OCI-M2 (cell line): ENCODE data around the gene ATP6V0B.

Source experiments
- DNase-seq: peaks from one replicate; lab custom pipeline; 2025; ENCODE audit not compliant: unreplicated experiment; lab: John Stamatoyannopoulos, UW

The ATP6V0B gene

GRCh38 chr1:43969416-43969745 is 5.4 kb upstream of the ATP6V0B start:
- no peak for DNase-seq

GRCh38 chr1:43969746-43970466 is 4.9 kb upstream of the ATP6V0B start, which contains the start of gene DPH2:
Gene DPH2, plus strand, starts transcription at chr1:43970010. Its CDS starts 166 bp downstream, at chr1:43970176.
- DNase-seq: peak; percentile 54

GRCh38 chr1:43970502-43970901 is 4.3 kb upstream of the ATP6V0B start:
- no peak for DNase-seq

DNA sequence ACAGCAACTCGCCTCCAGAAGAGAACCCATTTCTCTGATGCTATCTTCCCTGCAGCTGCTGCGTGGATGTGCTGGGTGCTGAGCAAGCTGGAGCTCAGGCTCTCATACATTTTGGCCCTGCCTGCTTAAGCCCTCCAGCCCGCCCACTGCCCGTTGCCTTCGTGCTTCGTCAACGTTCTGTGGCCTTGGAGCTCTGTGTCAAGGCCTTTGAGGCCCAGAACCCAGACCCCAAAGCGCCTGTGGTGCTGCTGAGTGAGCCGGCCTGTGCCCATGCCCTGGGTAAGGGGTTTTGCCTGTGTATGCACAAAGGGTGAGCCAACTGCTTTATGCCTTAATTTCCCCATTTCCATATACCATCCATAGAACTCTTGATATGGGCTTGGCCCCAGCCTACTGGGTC is 3.8 kb upstream of the ATP6V0B start:
- DNase-seq: no peak

DNA sequence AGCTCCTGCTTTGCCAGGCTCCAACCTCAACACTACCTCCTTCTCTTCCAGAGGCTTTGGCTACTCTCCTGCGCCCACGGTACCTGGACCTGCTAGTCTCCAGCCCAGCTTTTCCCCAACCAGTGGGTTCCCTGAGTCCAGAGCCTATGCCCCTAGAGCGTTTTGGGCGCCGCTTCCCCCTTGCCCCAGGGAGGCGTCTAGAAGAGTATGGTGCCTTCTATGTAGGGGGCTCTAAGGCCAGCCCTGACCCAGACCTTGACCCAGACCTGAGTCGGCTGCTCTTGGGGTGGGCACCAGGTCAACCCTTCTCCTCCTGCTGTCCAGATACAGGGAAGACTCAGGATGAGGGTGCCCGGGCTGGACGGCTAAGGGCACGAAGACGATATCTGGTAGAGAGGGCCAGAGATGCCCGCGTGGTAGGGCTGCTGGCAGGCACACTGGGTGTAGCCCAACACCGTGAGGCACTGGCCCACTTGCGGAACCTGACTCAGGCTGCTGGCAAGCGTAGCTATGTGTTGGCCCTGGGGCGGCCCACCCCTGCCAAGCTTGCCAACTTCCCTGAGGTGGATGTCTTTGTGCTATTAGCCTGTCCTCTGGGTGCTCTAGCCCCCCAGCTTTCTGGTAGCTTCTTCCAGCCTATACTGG is 3.3 kb upstream of the ATP6V0B start:
- no peak for DNase-seq

- DNase-seq: no peak
Observed at GRCh38 chr1:43973981-43974442, 748 bp upstream of the ATP6V0B start.

DNA sequence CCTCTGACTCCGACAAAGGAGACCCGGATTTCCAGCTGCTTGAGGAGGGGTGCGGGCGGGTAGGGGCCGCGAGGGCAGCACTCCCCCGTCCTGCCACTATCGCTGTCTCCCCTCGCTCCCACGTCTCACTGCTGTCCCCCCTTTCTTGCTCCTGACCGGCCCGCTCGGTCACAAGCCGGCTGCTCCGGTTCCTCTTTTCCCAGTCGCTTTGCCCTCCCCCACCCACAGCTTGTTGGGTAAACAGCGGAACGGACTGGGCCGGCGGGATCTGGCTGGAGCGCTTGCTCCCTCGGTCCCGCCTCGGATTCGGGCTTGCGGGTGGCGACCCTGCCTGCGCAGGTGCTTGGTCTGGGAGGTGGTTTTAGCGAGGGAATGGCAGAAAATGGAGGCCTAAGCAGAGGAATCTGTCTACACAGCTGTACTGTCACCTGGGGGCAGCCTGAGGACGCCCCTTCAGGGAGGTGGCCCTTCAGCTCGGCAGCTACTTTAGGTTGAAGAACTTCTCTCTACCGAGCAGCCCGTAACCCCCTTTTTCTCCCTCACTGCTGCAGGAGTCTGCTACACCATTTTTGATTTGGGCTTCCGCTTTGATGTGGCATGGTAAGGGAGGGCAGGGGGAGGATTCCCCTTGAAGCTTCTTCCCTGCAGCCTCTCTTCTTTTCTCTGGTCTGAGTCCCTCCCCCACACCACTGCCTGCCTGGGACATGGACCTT is 645 bp downstream of the ATP6V0B start:
- no peak for DNase-seq

DNA sequence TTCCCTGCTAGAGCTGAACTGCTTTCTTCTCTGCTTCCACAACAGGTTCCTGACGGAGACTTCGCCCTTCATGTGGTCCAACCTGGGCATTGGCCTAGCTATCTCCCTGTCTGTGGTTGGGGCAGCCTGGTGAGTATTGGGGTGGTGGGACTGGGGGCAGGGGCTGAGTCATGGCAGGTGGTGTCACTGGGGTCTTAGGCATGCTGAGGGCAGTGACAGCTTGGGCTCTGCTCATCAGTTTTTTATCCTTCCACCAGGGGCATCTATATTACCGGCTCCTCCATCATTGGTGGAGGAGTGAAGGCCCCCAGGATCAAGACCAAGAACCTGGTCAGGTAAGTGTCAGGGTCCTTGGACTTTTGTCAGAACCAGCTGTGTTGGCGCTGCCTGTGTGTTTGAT is 1.3 kb downstream of the ATP6V0B start:
- no peak for DNase-seq

DNA sequence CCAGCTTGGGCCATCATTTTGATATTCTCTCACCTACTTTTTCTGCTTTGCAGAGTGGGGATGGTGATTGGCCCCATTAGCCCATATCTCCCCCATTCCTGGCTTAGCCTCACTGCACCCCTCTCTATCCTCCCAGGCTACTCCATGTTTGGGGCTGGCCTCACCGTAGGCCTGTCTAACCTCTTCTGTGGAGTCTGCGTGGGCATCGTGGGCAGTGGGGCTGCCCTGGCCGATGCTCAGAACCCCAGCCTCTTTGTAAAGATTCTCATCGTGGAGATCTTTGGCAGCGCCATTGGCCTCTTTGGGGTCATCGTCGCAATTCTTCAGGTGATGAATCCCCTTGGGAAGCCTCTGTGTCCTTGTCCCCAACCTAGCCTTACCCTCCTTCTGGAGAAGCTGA is 2.1 kb downstream of the ATP6V0B start:
- no peak for DNase-seq

GRCh38 chr1:43977376-43978263 is 2.9 kb downstream of the ATP6V0B start:
- DNase-seq: no peak

- DNase-seq: no peak
Observed at GRCh38 chr1:43978264-43978550, 3.4 kb downstream of the ATP6V0B start.

DNA sequence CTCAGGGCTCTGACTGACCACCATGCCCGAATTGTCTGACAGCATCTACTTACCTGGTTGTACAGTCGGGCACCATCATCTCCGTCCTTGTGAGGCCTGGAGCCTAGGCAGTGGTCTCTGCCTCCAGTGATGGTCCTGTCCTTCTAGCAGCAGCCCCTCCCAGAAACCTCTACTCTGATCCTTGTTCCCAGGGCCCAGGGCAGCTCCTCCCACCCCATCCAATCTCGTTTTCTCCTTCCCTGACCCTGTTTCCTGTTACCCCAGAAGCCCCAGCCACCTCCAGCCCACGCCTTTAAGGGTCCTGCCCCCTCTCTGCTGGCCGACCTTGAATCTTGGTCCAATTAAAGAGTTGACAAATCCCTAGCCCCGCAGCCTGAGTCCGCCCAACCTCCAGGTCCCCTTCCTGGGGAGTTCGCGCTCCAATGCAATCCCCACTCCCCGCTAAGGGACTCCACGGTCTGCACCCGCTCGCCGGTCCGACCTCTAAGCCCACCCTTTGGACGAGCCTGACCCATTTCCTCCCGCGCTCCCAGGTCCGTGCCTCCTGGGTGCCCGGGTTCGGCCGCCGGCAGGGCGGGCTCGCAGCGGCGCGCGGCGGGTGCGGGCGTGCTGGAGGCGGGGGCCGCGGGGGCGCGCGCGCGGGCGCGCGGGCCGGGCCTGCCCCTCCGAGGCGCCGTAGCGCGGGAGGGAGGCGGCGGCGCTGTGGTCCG is 3.9 kb downstream of the ATP6V0B start, which contains the start of gene B4GALT2:
Gene B4GALT2, plus strand, starts transcription at position 660 of the 710 bp plus-strand sequence. CDS start 1,951 bp downstream, outside the sequence.
- no peak for DNase-seq

DNA sequence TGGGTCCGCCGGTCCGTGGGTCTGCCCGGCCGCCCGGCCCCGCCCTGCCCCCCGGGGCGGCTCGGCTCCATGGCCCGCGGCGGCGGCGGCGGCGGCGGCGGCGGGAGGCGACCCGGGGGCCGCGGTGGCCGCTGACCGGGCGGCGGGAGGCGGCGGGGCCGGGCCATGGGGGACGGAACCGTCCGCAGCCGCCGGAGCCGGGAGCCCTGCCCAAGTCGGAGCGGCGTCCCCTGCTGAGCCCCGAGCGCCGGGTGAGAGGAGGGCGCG is 4.4 kb downstream of the ATP6V0B start:
- DNase-seq: no peak

DNA sequence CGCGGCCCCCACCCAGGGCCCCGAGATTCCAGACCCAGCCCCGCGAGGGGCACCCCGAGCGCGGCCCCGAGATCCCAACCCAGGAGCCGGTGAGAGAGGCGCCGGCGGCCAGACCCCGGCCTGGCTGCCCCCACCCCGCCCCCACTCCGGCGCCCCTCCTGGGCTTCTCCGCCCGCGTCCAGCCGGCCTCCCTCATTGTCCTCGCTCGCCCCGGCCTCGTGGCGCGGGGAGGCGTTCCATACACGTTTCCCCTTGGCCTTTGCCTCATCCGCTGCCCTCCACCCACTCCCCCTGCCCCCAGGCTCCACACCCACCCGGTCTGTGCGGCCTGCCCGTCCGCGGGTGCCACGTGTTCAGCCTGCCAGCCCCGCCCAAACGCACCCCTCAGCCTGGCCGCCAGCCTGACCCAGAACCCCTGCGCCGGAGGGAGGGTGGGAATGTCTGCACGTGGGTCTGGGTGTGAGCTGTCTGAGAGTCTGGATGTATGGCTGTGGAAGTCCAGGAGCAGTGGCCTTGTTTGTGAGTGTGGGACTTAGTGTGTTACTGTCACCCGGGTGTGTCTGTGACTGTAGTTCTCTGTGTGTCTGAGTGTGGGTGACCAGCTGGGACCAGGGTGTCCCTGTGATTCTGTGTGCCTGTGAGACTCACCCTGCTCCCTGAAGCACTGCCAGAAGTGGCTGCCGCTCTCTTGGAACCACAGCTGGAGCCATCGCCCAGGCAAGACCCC is 4.9 kb downstream of the ATP6V0B start:
- no peak for DNase-seq

GRCh38 chr1:43980255-43981134 is 5.7 kb downstream of the ATP6V0B start:
- no peak for DNase-seq

DNA sequence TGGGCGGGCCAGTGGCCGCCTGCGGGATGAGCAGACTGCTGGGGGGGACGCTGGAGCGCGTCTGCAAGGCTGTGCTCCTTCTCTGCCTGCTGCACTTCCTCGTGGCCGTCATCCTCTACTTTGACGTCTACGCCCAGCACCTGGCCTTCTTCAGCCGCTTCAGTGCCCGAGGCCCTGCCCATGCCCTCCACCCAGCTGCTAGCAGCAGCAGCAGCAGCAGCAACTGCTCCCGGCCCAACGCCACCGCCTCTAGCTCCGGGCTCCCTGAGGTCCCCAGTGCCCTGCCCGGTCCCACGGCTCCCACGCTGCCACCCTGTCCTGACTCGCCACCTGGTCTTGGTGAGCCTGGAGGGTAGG is 6.4 kb downstream of the ATP6V0B start:
- DNase-seq: no peak

- no peak for DNase-seq
Observed at GRCh38 chr1:43981636-43982035, 6.9 kb downstream of the ATP6V0B start.

DNA sequence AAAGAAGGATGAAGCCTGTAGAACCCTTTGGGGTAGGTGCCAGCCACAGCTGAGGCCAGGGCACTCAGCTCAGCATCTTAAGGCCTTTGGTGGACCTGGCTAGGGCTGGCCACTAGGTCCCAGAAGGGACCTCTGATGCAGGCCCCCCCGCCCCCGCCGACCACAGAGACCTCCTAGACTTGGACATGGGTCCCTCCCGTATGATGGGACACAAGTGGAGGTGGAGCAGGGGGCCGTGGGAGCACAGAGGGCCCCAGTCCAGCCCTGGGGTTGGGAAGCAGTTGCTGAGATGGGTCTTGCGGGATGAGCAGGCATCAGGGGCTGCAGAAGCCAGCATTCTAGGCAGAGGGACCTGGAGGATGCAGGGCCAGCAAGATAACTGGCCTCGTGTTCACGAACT is 7.5 kb downstream of the ATP6V0B start:
- no peak for DNase-seq

DNA sequence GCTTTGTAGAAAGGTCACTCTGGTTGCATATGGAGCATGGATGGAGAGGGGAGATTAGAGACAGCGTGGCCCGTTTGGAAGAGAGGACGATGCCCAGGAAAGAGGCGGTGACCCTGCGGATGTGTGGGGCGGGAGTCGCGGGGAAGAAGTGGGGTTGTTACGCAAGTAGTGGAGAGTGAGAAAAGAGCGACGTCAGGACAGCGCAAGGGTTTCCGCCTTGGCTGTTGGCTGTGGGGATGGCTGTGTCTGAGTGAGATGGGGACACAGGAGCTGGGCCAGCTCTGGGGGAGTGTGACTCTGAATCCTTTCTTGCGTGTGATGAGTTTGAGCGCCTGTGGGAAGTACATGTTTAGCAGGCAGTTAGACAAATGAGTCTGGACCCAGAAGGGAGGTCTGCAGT is 8.0 kb downstream of the ATP6V0B start:
- DNase-seq: no peak
